Fibroblast of lung (primary cell): ENCODE results near the gene BCDIN3D. TPM values are rescaled to one million over a fixed set of nuclear protein-coding genes. Genes with fewer than 3 reads are reported as not detected.

Experiments
- DNase-seq, 2 donors: peaks; one replicate each; pipeline versions ENCODE4 v3.0.0 to v3.0.0-alpha.2; 2010; ENCODE audit warnings: low read depth in 2 of 2
- H2AFZ ChIP-seq: 2 replicates; pipeline ENCODE4 v1.5.1; 2012; ENCODE audit warnings: low read length, control low read depth, inconsistent platforms
- H3K27ac ChIP-seq: 2 replicates; pipeline ENCODE4 v1.5.1; 2011; ENCODE audit warnings: low read length, control low read depth; ENCODE audit not compliant: insufficient read depth
- H3K27me3 ChIP-seq: 2 replicates; pipeline ENCODE4 v1.5.1; 2011; ENCODE audit warnings: mild to moderate bottlenecking, low read length; ENCODE audit not compliant: control insufficient read depth, insufficient read depth
- H3K36me3 ChIP-seq: 2 replicates; pipeline ENCODE4 v1.5.1; 2011; ENCODE audit warnings: low read length; ENCODE audit not compliant: control insufficient read depth, insufficient read depth
- H3K4me1 ChIP-seq: 2 replicates; pipeline ENCODE4 v1.5.1; 2011; ENCODE audit warnings: low read length; ENCODE audit not compliant: control insufficient read depth, insufficient read depth; ENCODE audit errors: extremely low read depth
- H3K4me2 ChIP-seq: 2 replicates; pipeline ENCODE4 v1.5.1; 2011; ENCODE audit warnings: low read length, control low read depth; ENCODE audit not compliant: insufficient read depth; ENCODE audit errors: extremely low read depth
- H3K4me3 ChIP-seq, 4 experiments: fragments of 200-600 bp in 1 of 4; sonication (generic) in 1 of 4; replicated peaks in 1 of 4; 2 replicates each; pipeline ENCODE4 v1.5.1; 2011 to 2016; ENCODE audit warnings: low read length in 4 of 4, low read depth in 3 of 4, mild to moderate bottlenecking in 3 of 4, control low read depth in 2 of 4, inconsistent platforms in 1 of 4, mixed read lengths in 1 of 4; ENCODE audit not compliant: insufficient read depth in 1 of 4; ENCODE audit errors: control extremely low read depth in 1 of 4
- H3K79me2 ChIP-seq: 2 replicates; pipeline ENCODE4 v1.5.1; 2012; ENCODE audit warnings: mild to moderate bottlenecking, low read length, inconsistent platforms; ENCODE audit not compliant: control insufficient read depth, insufficient read depth
- H3K9ac ChIP-seq: 2 replicates; pipeline ENCODE4 v1.5.1; 2011; ENCODE audit warnings: mild to moderate bottlenecking, low read length, control low read depth; ENCODE audit not compliant: insufficient read depth
- H3K9me3 ChIP-seq: 2 replicates; pipeline ENCODE4 v1.5.1; 2012; ENCODE audit warnings: low read depth, low read length; ENCODE audit not compliant: control insufficient read depth, insufficient read depth
- H4K20me1 ChIP-seq: 2 replicates; pipeline ENCODE4 v1.5.1; 2011; ENCODE audit warnings: low read length; ENCODE audit not compliant: control insufficient read depth, insufficient read depth; ENCODE audit errors: extremely low read depth
- EZH2 ChIP-seq: IDR thresholded peaks from 2 replicates; pipeline ENCODE4 v1.5.1; 2012; ENCODE audit warnings: low read length, control low read depth, mild to moderate bottlenecking; ENCODE audit errors: missing control alignments
- polyA plus RNA-seq, 2 donors: library from polyadenylated mRNA; depleted of rRNA in 1 of 2; stranded (reverse) in 1 of 2; unstranded in 1 of 2; fragments of >200 nt; gene quantifications; 2 replicates each; pipeline ENCODE4 v1.2.1, GENCODE V29; 2011 to 2012; ENCODE audit warnings: missing spikeins in 1 of 2
- total RNA-seq: library from RNA; depleted of rRNA; stranded (reverse); fragments of >200 nt; gene quantifications from 2 replicates; pipeline ENCODE4 v1.2.1, GENCODE V29; 2014
- TF ChIP-seq, protein P1 (sequence below), 2 donors: IDR thresholded peaks in 1 of 2; conservative IDR thresholded peaks in 1 of 2; 1 replicate in 1 of 2; 2 replicates in 1 of 2; pipeline ENCODE4 v1.5.1; 2011 to 2012; ENCODE audit warnings: low read length in 2 of 2, control low read depth in 1 of 2, inconsistent platforms in 1 of 2, low read depth in 1 of 2, mild to moderate bottlenecking in 1 of 2

The BCDIN3D gene
- total and polyA plus RNA-seq, 2 donors (not counting 1 experiment from before 2014, with no cell fraction given), result 3.2 to 4.5 TPM

DNA sequence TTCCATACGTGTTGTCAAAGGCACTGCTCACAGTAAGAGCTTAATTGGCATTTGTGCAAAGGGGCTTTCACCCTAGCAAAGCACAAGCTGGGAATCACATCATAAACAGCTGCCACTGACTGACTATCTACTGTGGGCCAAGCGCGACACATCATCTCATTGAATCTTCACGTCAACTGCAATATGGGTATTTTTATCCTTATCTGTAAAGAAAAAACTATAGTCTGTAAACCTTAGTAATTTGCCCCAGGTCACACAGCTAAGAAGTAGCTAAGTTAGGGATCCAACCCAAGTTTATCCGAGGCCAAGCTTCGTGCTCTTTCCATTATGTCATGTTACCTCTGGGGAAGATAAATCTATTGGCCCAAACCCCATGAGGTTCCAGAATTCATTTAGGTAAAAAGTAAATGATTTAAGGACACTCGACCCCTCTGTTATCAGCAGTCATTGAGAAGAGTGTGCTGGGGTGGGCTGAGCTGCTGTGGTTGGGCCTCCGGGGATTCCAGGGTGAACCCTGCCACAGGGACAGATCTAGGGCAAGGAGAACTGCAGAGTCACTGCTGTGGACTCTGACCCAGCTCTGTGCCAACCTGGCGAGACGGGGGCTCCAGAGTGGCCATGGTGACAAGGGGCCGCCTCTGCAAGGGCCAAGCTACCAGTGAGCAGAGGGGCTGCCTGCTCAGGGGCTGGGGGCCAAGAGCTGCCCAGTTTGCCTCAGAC is 42.3 kb downstream of the BCDIN3D start:
- H3K36me3 ChIP-seq, result peaks cover 32% of the 10 kb centered on the region
- no peak for DNase-seq
- no peaks in the 10 kb centered on the region for H3K79me2 ChIP-seq
- no peaks in the 10 kb centered on the region for H4K20me1 ChIP-seq
- TF ChIP-seq EZH2, result no peak
- TF ChIP-seq, protein P1, sequence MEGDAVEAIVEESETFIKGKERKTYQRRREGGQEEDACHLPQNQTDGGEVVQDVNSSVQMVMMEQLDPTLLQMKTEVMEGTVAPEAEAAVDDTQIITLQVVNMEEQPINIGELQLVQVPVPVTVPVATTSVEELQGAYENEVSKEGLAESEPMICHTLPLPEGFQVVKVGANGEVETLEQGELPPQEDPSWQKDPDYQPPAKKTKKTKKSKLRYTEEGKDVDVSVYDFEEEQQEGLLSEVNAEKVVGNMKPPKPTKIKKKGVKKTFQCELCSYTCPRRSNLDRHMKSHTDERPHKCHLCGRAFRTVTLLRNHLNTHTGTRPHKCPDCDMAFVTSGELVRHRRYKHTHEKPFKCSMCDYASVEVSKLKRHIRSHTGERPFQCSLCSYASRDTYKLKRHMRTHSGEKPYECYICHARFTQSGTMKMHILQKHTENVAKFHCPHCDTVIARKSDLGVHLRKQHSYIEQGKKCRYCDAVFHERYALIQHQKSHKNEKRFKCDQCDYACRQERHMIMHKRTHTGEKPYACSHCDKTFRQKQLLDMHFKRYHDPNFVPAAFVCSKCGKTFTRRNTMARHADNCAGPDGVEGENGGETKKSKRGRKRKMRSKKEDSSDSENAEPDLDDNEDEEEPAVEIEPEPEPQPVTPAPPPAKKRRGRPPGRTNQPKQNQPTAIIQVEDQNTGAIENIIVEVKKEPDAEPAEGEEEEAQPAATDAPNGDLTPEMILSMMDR (conservative IDR thresholded peaks at IDR 0.05 in 1 of 2, IDR thresholded peaks at IDR 0.05 in 1 of 2; ENCODE audit: low read depth in 1 of 2, low read length in 2 of 2), result no peak
- no peak overlapping the region for H2AFZ ChIP-seq
- H3K9ac ChIP-seq, result no peak overlapping the region
- H3K4me3 ChIP-seq, result no peak overlapping the region
- no peak overlapping the region for H3K27ac ChIP-seq
- H3K4me1 ChIP-seq, result no peaks in the 10 kb centered on the region
- no peaks in the 10 kb centered on the region for H3K9me3 ChIP-seq
- H3K27me3 ChIP-seq, result no peaks in the 10 kb centered on the region
- H3K4me2 ChIP-seq, result no peak overlapping the region

DNA sequence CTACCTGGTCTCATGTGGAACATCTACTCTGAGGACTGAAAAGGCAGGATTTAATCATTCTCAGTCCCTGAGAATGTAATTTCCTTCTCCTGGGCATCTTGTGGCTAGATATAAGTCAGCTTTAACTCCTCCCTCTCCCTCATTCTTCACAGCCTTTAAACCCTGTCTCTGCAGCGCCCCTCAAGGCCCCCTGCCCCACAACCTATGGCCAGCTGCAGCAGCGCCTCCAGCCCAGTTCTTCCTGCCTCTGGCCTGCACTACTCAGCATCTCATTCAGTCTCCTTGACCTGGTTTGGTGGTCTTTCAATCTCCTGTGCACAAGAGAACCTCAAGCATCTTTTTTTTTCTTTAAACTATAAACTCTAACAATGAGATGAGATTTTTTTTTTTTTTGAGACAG is 44.0 kb downstream of the BCDIN3D start:
- H3K9me3 ChIP-seq, result no peaks in the 10 kb centered on the region
- no peaks in the 10 kb centered on the region for H3K27me3 ChIP-seq
- TF ChIP-seq EZH2, result no peak
- no peak overlapping the region for H3K9ac ChIP-seq
- no peaks in the 10 kb centered on the region for H4K20me1 ChIP-seq
- no peak overlapping the region for H3K27ac ChIP-seq
- H3K79me2 ChIP-seq, result no peaks in the 10 kb centered on the region
- no peaks in the 10 kb centered on the region for H3K4me1 ChIP-seq
- no peak for DNase-seq
- peaks cover 24% of the 10 kb centered on the region for H3K36me3 ChIP-seq
- H3K4me2 ChIP-seq, result no peak overlapping the region
- H2AFZ ChIP-seq, result no peak overlapping the region
- H3K4me3 ChIP-seq, result no peak overlapping the region

GRCh38 chr12:49798248-49798647 is 44.7 kb downstream of the BCDIN3D start:
- TF ChIP-seq, protein P1 (conservative IDR thresholded peaks at IDR 0.05 in 1 of 2, IDR thresholded peaks at IDR 0.05 in 1 of 2; ENCODE audit: low read depth in 1 of 2, low read length in 2 of 2), result no peak
- TF ChIP-seq EZH2, result no peak
- H3K4me1 ChIP-seq, result no peaks in the 10 kb centered on the region
- no peak overlapping the region for H2AFZ ChIP-seq
- H3K4me2 ChIP-seq, result no peak overlapping the region
- H4K20me1 ChIP-seq, result no peaks in the 10 kb centered on the region
- peaks cover 20% of the 10 kb centered on the region for H3K36me3 ChIP-seq
- no peaks in the 10 kb centered on the region for H3K27me3 ChIP-seq
- H3K9me3 ChIP-seq, result no peaks in the 10 kb centered on the region
- no peak for DNase-seq
- H3K27ac ChIP-seq, result no peak overlapping the region
- H3K79me2 ChIP-seq, result no peaks in the 10 kb centered on the region
- H3K9ac ChIP-seq, result no peak overlapping the region
- H3K4me3 ChIP-seq, result no peak overlapping the region
